ENCODE results near the gene KAT6B.

DNA sequence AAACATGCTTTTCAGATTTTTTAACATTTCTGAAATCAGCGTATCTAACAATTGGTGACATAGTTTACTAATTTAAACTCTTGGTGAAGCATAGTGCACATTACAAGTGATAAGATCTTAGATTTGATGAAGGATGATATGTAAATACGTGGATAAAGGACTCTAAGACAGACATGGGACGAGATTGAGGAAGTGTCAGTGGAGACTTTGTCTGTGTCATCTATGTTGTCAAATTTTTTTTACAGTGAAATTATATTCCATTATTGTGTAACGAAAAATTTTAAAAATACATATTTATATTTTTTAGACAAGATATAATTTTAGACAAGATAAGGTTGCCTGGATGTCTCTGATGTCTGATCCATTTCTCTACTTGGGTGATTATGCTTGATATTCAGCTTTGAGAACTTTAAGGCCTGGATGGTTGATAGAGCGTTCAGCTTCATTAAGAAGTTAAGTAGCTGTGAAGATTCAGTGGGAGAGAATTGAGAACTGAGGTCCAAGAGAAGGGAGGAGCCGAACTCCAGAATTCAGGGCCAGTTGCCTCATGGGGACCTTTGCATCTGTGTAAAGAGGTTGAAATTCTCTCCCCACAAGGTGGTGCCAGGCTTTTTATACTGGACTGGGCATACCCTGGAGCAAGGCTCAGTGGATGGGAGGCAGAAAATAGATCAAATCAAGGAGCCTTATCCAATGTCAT lies 62.7 kb downstream of the KAT6B start:
- TF ChIP-seq, protein P1, sequence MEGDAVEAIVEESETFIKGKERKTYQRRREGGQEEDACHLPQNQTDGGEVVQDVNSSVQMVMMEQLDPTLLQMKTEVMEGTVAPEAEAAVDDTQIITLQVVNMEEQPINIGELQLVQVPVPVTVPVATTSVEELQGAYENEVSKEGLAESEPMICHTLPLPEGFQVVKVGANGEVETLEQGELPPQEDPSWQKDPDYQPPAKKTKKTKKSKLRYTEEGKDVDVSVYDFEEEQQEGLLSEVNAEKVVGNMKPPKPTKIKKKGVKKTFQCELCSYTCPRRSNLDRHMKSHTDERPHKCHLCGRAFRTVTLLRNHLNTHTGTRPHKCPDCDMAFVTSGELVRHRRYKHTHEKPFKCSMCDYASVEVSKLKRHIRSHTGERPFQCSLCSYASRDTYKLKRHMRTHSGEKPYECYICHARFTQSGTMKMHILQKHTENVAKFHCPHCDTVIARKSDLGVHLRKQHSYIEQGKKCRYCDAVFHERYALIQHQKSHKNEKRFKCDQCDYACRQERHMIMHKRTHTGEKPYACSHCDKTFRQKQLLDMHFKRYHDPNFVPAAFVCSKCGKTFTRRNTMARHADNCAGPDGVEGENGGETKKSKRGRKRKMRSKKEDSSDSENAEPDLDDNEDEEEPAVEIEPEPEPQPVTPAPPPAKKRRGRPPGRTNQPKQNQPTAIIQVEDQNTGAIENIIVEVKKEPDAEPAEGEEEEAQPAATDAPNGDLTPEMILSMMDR (IDR thresholded peaks at IDR 0.05) = peak; percentile 15; the same call in 1 of the 2 replicates
- no peak for TF ChIP-seq ZFX (IDR thresholded peaks at IDR 0.05; ENCODE audit: borderline replicate concordance)

All from 22Rv1 (cell line).